ENCODE data around the gene ZNRF2.

Gene ZNRF2

GRCh38 chr7:30313348-30313747 lies 29.0 kb downstream of the ZNRF2 start:
- no peak for DNase-seq (ENCODE audit: low read depth)
- H3K4me3 ChIP-seq (ENCODE audit: low read depth, low read length): no peak overlapping the region
- TF ChIP-seq MAX (IDR thresholded peaks at IDR 0.05; ENCODE audit: low read depth, low read length) (no peak), MYC (IDR thresholded peaks at IDR 0.05; ENCODE audit: low read depth, low read length) (no peak), POLR2A (IDR thresholded peaks at IDR 0.05; ENCODE audit: extremely low read depth, insufficient read length) (no peak), CTCF (IDR thresholded peaks at IDR 0.05; ENCODE audit: low read depth, low read length) (no peak)

GRCh38 chr7:30313793-30314192 lies 29.4 kb downstream of the ZNRF2 start:
- no peak overlapping the region for H3K4me3 ChIP-seq (ENCODE audit: low read depth, low read length)
- TF ChIP-seq MYC (IDR thresholded peaks at IDR 0.05; ENCODE audit: low read depth, low read length): no peak
- no peak for TF ChIP-seq POLR2A (IDR thresholded peaks at IDR 0.05; ENCODE audit: extremely low read depth, insufficient read length)
- TF ChIP-seq CTCF (IDR thresholded peaks at IDR 0.05; ENCODE audit: low read depth, low read length): no peak
- TF ChIP-seq MAX (IDR thresholded peaks at IDR 0.05; ENCODE audit: low read depth, low read length): no peak
- no peak for DNase-seq (ENCODE audit: low read depth)

- DNase-seq (ENCODE audit: low read depth): no peak
- TF ChIP-seq CTCF (IDR thresholded peaks at IDR 0.05; ENCODE audit: low read depth, low read length) (no peak), MAX (IDR thresholded peaks at IDR 0.05; ENCODE audit: low read depth, low read length) (no peak), MYC (IDR thresholded peaks at IDR 0.05; ENCODE audit: low read depth, low read length) (no peak), POLR2A (IDR thresholded peaks at IDR 0.05; ENCODE audit: extremely low read depth, insufficient read length) (no peak)
- H3K4me3 ChIP-seq (ENCODE audit: low read depth, low read length): no peak overlapping the region
Observed at GRCh38 chr7:30315589-30315988, 31.2 kb downstream of the ZNRF2 start.

- no peak for TF ChIP-seq MYC (IDR thresholded peaks at IDR 0.05; ENCODE audit: low read depth, low read length)
- H3K4me3 ChIP-seq (ENCODE audit: low read depth, low read length): no peak overlapping the region
- no peak for DNase-seq (ENCODE audit: low read depth)
Observed at GRCh38 chr7:30320392-30320791, 36.0 kb downstream of the ZNRF2 start.

GRCh38 chr7:30321089-30321881 lies 36.9 kb downstream of the ZNRF2 start:
- peak; percentile 29 for DNase-seq (ENCODE audit: low read depth)
- H3K4me3 ChIP-seq (ENCODE audit: low read depth, low read length): peak overlapping the region; percentile 65
- TF ChIP-seq POLR2A (IDR thresholded peaks at IDR 0.05; ENCODE audit: extremely low read depth, insufficient read length) (no peak), MYC (IDR thresholded peaks at IDR 0.05; ENCODE audit: low read depth, low read length) (no peak), MAX (IDR thresholded peaks at IDR 0.05; ENCODE audit: low read depth, low read length) (no peak), CTCF (IDR thresholded peaks at IDR 0.05; ENCODE audit: low read depth, low read length) (no peak)

- TF ChIP-seq POLR2A (IDR thresholded peaks at IDR 0.05; ENCODE audit: extremely low read depth, insufficient read length): no peak
- no peak for TF ChIP-seq CTCF (IDR thresholded peaks at IDR 0.05; ENCODE audit: low read depth, low read length)
- no peak for TF ChIP-seq MAX (IDR thresholded peaks at IDR 0.05; ENCODE audit: low read depth, low read length)
- no peak for TF ChIP-seq MYC (IDR thresholded peaks at IDR 0.05; ENCODE audit: low read depth, low read length)
- DNase-seq (ENCODE audit: low read depth): peak; percentile 58
- H3K4me3 ChIP-seq (ENCODE audit: low read depth, low read length): peak overlapping the region; percentile 65
Observed at GRCh38 chr7:30321882-30322192, 37.4 kb downstream of the ZNRF2 start.
